OCI-M1 (cell line): ENCODE data around the gene UBE3C.
A peak's percentile ranks its signal among the peaks of the same experiment; 100 is the strongest.
"Not testable (repeated sequence)": the region's sequence is repeated elsewhere in the genome, so short reads cannot be mapped to it uniquely, and the experiment has no call there.

Experiments used
- DNase-seq: peaks from one replicate; lab custom pipeline; 2025; lab: John Stamatoyannopoulos, UW

The UBE3C gene

DNA sequence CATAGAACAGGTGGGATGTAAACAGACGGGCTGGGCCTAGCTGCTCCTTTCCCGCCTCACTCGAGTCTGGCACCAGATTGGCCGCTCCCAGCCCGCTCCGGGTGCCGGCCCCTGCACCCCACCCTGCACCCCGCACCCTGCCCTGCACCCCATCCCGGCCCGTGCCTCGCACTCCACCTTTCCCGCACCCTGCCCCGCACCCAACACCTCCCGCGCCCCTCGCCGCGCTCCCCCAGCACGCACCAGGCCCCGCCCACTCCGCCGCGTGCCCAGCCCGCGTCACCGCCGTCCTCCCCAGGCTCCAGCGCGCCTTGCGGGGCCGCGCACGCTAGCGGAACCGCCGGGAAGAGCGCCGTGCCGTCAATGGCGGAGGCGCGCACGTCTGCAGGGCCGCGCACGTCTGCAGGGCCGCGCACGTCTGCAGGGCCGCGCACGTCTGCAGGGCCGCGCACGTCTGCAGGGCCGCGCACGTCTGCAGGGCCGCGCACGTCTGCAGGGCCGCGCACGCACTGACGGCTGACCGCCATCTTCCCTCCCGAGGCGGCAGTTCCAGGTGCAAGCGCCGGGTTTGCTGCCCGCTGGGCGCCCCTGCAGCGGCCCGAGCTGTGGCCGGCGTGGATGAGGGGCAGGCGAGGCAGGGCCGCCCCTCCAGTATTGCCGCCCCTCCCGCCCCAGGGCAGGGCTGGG lies at the start of gene UBE3C:
TSS of gene UBE3C (plus strand) at position 503 of the 687 bp plus-strand sequence. CDS start 347 bp downstream, outside the sequence.
- peak; percentile 87 for DNase-seq

DNA sequence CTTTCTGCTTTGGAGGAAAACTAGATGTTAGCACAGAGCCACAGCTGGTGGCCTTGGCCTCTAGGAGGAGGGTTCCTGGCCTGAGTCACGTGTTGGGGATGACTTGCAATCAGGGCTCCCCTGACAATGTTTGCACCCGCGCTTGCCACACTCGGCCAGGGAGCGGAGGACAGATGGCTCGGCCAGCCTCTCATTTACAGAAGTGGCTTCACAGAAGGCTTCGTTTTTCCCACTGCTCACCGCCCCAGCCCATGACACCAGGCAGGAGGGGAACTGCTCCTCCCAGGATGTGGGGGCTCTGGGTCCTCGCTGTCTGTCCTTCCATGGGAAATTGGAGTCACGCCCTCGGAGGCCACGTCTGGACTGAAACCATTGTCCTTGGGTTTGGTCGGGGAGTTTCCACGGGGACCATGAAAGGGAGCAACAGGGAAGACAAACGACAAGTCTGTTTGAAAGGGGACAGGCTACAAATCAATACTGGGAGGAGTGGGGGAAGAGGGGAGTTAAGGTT lies 49.6 kb upstream of the UBE3C start:
- DNase-seq, result no peak

DNA sequence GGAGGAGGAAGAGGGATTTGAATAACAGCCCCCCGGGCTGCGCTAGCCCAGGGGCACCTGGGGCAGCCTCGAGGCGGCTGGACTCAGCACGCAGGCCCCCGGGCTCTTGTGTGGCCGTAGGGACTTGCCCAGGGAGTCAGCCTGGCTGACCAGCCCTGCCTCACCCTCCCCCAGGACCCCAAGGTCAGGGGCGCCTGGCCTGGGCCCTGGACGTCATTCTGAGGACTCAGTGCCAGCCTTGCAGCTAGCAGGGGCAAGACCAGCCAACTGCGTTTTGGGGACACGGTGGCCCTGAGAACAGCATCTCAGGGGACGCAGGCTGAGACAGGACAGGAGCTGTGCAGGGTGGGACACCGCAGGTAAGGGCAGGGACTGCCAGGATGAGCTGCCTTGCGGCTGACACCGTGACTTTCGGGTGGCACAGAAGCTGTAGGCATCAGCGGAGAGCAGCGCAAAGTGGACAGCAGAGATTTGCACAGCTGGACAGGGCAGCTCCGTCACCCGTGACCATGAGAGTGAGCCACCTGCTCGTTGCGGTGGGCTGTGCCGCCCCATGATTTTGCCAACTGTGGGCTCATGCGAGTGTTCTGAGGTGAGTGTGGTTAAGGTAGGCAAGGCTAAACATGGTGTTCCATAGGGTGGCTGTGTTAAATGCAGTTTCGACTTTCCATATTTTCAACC lies 48.1 kb upstream of the UBE3C start:
- no peak for DNase-seq

DNA sequence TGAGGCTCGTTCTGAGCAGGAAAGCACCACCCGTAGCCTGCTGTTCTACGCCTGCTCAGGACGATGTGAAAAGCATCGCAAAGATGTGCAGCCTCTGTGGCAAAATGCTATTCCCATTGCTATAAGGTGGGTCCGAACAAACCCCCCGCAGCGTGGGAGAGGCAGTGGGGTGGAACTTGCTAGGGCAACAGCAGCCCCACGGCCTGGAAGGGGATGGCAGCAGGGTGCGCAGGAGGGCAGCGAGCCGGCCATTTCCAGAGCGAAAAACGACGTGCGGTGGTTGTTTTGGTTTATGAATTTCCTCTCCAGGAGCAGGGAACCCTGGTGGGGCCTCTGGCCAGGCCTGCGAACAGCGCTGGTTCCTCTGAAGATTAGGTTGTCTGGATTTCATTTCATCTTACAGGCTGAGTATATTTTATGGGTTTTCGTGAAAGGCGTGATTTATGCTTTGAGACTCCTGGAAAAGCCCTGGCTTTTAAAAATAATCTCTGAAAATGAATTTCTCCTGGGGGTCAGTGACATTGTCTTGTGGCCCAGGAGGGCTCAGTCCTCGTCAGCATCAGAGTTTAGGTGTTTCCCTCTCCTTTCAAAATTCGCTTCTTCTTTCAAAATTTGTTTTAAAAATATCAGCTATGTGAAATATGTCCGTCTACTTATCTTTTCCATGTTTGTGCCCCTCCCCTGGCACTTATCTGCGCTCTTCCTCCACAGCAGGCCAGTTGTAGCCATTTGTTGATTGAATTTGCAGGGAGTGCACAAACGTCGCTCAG lies 42.3 kb upstream of the UBE3C start:
- no peak for DNase-seq

DNA sequence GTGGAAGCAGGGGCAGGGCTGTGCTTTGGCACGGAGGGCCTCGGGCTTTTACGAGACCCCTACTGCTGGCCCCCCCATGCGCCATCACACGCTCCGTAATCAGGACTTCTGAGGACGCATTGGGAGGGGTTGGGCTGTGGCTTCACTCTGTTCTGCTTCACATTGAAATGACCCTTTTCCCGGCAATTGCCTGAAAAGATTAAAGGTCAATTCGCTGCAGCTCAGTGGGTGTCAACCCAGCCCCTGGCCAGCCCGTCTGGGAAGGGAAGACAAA lies 41.7 kb upstream of the UBE3C start:
- no peak for DNase-seq

DNA sequence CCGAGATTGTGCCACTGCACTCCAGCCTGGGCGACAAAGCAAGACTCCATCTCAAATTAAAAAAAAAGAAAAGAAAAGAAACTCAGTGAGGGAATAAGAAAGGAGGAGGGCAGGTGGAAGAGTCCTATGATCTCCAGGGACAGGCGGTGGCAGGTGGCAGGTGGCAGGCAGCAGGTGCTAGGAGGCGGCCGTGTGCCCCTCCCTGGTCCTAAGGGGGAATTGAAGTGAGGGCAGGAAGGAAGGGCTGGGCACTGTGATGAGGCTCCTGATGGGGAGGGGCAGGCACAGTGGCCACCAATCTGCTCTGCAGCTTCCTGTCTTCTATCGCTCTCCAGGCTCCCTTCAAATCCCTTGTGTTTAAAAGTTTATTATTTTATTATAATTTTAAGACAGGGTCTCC lies 41.2 kb upstream of the UBE3C start:
- no peak for DNase-seq

DNA sequence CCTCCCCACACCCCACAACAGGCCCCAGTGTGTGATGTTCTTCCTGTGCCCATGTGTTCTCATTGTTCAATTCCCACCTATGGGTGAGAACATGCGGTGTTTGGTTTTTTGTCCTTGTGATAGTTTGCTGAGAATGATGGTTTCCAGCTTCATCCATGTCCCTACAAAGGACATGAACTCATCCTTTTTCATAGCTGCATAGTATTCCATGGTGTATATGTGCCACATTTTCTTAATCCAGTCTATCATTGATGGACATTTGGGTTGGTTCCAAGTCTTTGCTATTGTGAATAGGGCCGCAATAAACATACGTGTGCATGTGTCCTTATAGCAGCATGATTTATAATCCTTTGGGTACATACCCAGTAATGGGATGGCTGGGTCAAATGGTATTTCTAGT lies 38.7 kb upstream of the UBE3C start:
- not testable (repeated sequence) for DNase-seq

DNA sequence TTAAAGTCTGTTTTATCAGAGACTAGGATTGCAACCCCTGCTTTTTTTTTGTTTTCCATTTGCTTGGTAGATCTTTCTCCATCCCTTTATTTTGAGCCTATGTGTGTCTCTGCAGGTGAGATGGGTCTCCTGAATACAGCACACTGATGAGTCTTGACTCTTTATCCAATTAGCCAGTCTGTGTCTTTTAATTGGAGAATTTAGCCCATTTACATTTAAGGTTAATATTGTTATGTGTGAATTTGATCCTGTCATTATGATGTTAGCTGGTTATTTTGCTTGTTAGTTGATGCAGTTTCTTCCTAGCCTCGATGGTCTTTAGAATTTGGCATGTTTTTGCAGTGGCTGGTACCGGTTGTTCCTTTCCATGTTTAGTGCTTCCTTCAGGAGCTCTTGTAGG lies 35.1 kb upstream of the UBE3C start:
- not testable (repeated sequence) for DNase-seq

DNA sequence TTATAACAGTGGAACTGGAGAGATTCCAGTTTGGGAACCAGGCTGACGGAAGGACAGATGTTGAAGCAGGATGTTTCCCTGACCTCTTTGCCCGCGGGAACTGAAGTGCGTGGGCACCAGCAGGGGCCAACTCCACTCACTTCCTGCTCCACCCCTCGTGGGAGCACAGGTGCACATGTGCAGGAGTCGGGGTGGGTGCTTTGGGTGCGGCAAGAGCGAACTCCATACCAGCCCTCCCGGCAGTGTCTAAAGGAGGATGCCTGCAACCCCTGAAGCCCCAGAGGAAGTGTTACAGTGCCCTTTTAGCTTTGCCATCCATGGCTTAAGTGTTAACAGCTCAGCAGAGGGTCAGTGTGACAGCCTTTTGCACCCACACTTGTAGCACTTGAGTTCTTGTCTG lies 27.4 kb upstream of the UBE3C start:
- no peak for DNase-seq

DNA sequence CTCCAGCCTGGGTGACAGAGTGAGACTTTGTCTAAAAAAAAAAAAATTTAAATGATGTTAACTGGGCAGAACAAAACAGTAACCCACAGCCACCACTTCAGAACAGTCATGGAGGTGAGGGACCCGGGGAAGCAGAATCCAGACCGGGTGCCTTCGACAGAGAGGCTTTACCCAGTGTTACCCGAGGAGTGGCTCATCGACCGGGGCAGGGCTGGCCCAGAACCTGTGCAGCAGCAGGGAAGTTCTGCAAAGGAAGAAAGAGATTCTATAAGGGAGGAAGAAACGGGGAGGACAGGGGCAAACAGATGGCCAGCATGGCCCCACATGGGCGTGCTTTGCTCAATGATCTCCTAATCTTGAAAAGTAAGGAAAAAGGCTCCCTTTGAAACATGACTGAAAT lies 26.0 kb upstream of the UBE3C start:
- DNase-seq, result no peak

DNA sequence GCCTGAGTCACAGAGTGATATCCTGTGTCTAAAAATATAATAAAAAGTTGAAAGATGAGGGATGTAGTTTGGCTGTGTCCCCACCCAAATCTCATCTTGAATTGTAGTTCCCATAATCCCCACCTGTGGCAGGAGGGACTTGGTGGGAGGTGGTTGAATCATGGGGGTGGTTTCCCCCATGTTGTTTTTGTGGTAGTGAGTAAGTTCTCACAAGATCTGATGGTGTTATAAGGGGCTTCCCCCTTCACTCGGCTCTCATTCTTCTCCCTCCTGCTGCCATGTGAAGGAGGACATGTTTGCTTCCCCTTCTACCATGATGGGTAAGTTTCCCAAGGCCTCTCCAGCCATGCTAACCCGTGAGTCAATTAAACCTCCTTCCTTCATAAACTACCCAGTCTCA lies 25.1 kb upstream of the UBE3C start:
- no peak for DNase-seq

DNA sequence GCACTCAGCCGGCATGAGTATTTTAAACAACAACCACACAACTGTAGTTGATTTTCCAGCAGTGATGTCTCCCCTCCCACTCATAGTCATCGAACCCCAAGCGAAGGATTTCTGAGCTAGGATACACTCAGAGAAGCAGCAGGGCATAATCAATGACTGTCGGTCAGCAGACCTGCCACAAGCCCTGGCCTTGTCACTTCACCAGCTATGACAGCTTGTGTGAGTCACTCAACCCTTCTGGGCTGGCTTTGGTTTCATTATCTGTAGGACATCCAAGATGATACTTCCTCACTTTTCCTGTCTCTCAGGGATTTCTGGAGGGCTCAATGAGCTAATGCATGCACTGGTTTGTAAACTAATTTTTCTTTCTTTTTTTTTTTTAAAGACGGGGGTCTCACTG lies 22.0 kb upstream of the UBE3C start:
- no peak for DNase-seq

DNA sequence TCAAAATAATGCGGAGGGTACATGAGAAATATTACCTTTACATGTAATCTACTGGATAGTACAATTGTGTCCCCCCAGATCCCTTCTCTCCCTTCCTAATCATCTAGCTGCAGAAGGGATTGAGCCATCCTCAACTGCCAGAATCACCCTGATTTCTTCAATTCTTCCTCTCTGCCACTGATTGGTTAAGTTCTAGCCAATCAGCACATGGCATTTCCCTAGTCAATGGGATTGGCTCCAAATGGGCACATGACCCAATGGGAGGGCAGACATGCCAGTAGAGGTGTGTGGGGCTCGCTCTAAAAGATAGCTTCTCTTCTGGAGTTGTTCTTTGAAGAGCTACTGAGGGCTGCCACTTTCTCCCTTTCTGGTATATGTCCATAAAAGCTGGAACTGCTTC lies 20.9 kb upstream of the UBE3C start:
- no peak for DNase-seq

DNA sequence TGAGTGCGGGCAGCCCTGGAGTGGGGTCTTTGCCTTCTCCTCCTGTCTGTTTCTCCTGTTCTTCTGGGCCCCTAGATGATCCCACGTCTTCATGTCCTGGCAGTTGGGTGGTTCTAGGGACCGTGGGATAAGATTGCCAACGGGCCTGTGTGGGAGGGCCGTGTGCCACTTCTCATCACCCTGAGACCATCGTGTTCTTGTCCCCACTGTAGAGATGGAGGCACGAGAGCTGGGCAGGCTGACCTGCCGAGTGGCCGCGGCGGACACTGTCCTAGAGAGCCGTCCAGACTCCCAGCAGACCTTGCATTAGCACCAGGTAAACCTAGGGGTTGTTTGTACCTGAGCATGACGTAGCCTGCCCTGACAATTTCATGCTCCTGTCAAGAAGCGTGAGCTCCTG lies 18.5 kb upstream of the UBE3C start:
- no peak for DNase-seq

DNA sequence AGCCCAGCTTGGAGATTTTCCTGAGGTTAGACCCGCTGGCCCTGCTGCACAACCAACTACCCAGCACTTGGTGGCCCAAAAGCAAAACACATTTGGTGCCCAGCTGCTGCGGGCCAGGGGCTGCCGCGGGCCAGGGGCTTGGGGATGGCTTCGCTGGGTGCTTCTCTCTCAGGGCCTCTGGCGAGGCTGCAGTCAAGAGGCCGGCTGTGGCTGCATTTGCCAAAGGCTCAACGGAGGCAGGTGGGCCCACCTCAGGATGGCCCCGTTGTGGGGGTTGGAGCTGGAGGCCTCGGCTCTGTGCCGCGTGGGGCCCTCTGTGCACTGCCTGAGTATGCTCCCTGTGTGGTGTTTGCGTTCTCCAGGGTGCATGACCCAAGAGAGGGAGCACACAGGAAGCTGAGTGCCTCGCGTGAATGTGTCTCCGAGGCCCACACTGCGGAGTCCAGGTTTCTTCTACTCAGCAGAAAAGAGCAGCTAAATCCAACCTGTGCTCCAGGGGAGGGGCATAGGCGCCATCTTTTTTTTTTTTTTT lies 17.5 kb upstream of the UBE3C start:
- DNase-seq, result no peak

DNA sequence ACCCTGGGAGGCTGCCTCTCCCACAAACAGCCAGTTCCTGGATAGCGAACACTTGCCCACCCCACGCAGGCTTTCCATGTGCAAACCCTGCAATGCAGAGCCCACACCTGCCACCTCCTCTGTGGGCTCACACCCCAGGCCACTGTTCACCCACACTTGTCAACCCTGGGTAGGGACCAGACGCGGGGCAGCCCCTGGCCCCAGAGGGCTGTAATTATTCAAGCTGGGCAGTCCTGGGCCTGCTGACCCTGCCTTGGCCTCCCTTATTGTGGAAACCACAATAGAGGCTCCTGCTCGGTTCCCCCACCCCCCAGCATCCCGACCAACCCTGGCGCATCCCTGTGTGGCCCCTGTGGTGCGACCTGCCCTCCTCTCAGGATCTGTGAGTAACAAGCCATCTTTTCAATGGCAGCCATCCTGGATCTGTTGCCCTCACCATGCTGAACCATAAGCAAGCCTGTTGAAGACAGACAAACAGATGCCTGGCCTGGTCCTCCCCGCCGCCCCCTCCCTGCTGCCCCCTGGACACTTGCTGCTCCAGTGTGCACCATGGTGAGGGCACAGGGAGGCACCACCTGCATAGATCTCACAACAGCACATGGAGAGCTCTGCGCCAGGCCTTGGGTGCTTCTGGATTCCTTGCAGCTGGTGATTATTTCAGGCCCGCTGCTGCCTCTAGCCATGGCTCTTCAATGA lies 15.8 kb upstream of the UBE3C start:
- DNase-seq, result no peak

DNA sequence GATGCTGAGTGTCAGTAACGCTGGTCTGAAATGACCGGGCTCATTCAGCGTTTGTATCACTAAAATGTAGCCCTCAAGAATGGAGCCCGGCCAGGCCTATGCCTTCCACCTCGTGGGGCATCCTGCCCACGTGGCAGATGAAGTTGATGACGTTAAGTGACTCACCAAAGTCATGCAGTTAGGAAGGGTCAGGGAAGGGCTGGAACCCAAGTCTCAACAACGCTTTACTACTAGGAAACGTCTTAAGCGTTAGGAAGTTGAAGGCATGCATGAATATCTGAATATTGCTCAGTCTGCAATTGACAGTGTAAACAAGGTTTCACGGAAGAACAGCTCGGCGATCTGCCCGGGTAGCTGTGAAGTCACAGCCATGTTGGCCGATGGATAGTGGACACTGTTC lies 14.0 kb upstream of the UBE3C start:
- DNase-seq, result no peak

DNA sequence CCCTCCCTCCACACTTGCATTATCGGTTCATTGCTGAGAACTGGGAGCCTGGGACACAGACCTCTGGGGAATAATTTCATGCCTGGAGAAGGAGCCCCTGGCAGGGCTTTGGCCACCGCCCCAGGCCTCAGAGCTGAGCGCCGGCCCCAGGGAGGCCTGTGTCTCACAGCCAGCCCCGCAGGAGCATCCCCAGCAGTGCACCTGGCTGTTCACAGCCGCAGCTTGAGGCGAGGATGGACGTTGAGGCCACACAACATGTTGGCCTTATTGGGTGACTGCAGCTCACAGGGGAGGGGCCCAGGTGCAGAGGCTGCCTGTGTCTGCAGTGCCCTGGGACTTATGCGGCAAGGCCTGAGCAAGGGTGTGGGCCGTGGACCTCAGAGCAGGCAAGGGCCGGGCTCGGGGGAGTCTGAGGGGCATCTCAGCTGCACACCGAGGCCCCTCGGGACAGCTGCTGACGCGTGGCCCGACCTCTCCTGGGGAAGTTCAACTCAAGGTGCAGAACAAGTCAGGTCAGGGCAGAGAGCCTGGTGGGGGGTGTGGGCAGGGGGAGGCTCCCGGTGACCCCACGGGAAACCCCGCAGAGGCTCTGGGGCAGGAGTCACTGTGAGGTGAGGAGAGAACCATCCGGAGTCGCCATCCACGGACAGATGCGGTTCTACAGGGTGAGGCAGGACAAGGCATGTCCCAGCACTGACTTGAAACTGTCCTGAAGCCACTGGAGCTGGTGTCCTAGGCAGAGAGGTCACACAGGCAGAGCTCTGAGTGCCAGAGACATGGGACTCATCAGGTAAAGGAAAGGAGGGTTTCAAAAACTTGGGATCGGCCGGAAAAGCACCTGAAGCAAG lies 13.1 kb upstream of the UBE3C start:
- DNase-seq, result no peak

DNA sequence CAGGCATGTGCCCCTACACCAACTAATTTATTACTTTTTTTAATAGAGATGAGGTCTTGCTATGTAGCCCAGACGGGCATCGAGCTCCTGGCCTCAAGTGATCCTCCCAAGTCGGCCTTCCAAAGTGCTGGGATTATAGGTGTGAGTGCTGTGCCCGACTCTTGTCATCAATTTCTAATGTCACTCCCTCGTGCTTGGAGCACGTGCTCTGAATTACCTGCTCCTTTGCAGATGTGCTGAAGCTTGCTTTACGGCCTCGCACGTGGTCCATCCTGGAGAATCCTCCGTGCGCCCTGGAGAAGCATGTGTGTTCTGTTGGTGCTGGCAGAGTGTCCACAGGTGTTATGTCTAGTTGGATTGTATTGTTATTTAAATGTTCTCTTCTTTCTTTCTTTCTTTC lies 11.8 kb upstream of the UBE3C start:
- DNase-seq, result no peak

DNA sequence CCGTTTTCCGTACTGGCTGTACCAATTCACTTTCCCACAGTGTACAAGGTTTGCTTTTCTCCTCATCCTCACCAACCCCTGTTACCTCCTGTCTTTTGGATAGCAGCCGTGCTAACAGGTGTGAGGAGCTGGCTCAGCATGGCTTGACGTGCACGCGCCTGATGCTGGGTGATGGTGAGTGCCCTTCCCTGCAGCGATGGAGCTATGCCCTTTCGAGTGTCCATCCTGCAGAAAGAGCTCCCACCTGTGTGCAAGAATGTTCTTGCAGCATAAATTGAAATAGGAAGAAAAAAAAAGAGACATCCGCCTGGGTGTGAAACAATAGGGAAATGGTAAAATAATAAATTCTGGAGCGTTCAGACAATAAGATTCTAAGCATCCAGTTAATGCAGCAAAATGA lies 9.5 kb upstream of the UBE3C start:
- DNase-seq, result no peak

DNA sequence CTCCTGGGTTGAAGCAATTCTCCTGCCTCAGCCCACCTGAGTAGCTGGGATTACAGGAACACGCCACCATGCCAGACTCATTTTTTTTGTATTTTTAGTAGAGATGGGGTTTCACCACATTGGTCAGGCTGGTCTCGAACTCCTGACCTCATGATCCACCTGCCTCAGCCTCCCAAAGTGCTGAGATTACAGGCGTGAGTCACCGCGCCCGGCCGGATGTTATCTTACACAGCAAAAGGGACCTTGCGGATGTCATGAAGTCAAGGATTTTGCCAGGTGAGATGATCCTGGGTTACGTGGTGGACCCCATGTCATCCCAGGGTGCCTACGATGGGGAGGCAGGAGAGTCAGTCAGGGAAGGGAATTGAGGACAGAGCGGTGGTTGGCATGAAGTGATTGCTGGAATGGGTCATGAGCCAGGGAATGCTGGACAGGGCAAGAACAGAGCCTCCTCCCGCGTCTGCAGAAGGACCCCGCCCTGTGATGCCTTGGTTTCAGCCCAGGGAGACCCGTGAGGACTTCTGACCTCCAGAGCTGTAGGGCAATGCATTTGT lies 8.7 kb upstream of the UBE3C start:
- no peak for DNase-seq
